ENCODE measurements around the gene HIF1A.

The HIF1A gene

DNA sequence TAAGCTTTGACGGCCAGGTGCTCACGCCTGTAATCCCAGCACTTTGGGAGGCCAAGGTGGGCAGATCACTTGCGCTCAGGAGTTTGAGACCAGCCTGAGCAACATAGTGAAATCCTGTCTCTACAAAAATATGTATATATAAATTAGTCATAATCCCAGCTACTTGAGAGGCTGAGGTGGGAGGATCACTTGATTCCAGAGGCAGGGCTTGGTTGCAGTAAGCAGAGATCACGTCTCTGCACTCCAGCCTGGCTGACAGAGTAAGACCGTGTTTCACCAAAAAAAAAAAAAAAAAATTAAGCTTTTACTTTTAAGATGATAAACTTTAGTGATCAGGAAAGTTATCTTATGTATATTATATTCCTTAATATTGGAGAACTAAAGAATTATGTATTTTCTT lies 48.9 kb downstream of the HIF1A start:
- in situ Hi-C loops (cut with HindIII; ENCODE audit: low sequenced_read_pairs), result loop anchor here (25.0 kb wide), 1 partner anchor 282 kb away; no protein-coding TSS in a partner anchor

DNA sequence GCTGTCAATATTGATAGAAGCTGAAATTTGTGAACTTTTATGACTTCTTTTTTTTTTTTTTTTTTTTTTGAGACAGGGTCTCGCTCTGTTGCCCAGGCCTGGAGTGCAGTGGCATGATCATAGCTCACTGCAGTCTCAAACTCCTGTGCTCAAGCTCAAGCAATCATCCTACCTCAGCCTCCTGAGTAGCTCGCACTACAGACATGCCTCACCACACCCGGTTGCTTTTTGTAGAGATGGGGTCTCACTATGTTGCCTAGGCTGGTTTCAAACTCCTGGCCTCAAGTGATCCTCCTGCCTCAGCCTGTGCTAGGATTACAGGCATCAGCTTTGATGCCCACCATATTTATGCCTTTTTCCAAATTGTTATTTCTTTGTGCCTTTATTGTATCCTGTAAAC lies 51.0 kb downstream of the HIF1A start:
- in situ Hi-C loops (cut with HindIII; ENCODE audit: low sequenced_read_pairs), result loop anchor here (25.0 kb wide), 1 partner anchor 284 kb away; no protein-coding TSS in a partner anchor

DNA sequence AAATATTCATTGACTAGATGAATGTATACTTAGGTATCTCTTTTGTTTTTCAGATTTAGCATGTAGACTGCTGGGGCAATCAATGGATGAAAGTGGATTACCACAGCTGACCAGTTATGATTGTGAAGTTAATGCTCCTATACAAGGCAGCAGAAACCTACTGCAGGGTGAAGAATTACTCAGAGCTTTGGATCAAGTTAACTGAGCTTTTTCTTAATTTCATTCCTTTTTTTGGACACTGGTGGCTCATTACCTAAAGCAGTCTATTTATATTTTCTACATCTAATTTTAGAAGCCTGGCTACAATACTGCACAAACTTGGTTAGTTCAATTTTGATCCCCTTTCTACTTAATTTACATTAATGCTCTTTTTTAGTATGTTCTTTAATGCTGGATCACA lies 51.6 kb downstream of the HIF1A start:
- in situ Hi-C loops (cut with HindIII; ENCODE audit: low sequenced_read_pairs), result loop anchor here (25.0 kb wide), 1 partner anchor 285 kb away; no protein-coding TSS in a partner anchor

DNA sequence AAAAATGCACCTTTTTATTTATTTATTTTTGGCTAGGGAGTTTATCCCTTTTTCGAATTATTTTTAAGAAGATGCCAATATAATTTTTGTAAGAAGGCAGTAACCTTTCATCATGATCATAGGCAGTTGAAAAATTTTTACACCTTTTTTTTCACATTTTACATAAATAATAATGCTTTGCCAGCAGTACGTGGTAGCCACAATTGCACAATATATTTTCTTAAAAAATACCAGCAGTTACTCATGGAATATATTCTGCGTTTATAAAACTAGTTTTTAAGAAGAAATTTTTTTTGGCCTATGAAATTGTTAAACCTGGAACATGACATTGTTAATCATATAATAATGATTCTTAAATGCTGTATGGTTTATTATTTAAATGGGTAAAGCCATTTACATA lies 52.0 kb downstream of the HIF1A start:
- in situ Hi-C loops (cut with HindIII; ENCODE audit: low sequenced_read_pairs), result loop anchor here (25.0 kb wide), 1 partner anchor 285 kb away; no protein-coding TSS in a partner anchor

DNA sequence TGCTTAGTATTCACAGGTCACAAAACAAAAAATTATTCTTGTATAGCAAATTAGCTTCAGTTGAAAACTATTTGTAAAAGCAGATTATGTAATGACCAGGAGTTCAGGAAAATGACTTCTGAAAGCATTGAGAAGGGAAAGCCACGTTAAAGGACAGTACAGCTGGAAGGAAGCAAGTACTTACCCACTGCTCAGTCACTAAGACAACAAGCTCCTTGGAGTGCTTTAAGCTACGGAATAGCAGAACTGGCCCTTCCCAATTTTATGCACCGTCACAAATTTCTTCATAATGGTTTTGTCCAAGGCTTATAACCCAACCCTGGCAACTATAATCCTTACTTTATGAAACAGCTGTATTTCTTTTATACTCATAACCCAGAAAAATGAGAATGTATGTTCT lies 54.0 kb downstream of the HIF1A start:
- in situ Hi-C loops (cut with HindIII; ENCODE audit: low sequenced_read_pairs), result loop anchor here (25.0 kb wide), 1 partner anchor 287 kb away; no protein-coding TSS in a partner anchor

DNA sequence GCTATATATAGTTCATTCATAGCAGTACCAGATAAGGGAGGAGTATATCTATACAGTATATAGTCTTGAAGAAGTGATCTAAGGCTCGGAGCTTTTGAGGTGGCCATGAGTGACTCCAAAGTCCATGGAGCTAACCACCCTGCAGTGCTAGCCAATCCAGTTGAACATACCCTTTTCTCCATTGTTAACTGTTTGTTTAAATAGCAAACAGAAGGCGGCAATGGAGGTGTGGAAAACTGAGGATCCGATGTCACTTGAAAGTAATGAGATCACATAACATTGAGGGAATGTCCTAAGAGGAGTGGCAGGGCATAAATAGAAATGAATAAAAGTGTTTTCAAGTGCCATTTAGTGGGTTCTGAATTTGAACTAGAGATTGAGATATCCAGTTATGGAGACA lies 54.6 kb downstream of the HIF1A start:
- in situ Hi-C loops (cut with HindIII; ENCODE audit: low sequenced_read_pairs), result loop anchor here (10.0 to 25.0 kb wide), 2 partner anchors 65 to 288 kb away; partner anchors contain the start of gene SYT16

DNA sequence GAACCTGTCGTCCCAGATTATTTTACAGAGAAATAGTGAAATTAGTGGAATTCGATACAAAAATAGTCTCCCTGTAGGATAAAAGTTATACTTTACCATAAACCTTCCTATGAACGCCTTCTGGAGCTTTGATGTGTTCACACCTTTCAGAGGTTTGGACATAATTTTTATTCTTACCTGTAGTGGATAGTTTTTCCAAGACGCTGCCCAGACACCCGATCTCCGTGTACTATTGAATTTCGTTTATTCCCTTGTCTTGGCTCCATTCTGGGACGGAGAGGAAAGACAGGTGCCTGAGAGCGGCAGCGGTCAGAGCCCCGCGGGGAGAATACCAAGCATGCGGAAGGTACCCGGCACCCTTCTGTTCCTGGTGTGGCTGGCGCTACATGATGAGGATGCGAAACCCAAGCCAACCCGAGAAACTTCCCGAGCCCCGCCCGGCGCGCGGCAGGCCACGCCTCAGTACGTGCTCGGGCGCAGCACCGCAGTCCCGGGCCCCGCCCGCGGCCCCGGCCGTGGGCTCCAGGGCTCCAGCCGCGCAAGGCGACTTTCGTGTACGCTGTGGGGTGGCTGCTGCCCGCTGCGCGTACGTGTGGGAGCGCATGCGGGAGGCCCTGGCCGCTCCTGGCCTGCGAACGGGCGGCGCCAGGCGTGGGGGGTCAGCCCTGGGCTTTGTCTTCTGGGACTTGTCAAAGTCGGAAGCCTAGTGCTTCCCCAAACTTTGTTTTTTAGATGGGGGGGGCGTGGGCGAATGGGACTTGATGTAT lies 55.6 kb downstream of the HIF1A start:
- in situ Hi-C loops (cut with HindIII; ENCODE audit: low sequenced_read_pairs), result loop anchor here (10.0 kb wide), 1 partner anchor 64 kb away; the partner anchor contains the start of gene SYT16

DNA sequence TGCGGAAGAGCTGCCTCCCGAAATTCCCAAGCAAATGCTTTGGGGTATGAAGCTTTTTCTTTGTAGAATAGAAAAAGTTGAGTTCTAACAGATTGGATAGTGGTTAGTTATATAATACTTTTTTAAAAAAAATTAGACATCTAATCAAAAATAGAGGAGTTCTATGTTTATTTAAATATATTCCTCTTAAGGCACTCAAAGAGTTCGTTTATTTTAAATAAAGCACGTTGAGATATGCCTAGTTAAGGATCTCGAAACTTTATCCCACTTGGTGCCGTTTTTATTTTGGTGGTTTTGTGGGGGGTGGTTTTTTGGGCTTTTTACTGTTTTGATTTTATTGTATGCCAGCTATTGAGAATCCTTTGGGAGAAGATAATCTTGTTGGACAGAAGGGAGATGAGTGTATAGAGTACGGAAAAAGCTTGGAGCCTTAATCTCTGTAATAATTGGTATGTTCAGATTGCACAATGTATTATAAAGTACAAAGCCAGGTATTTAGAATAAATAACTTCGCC lies 56.2 kb downstream of the HIF1A start:
- in situ Hi-C loops (cut with HindIII; ENCODE audit: low sequenced_read_pairs), result loop anchor here (10.0 kb wide), 1 partner anchor 63 kb away; the partner anchor contains the start of gene SYT16

DNA sequence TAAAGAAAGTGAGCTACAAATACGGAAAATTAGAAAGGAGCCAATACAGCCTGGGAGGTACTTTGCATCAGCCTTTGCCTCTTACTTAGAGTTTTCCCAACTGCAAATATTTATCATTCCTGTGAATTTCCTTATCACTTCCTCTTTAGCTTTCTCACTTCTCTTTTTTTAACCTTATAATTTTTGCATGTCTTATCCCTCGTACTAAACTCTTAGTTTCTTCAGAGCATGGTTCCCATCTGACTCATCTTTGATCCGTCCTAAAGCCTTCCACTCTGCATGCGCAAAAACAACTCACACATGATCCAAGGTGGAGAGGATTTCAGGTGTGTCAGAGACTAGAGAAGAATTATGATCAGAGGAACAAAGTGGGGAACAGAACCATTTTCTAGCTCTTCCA lies 57.3 kb downstream of the HIF1A start:
- in situ Hi-C loops (cut with HindIII; ENCODE audit: low sequenced_read_pairs), result loop anchor here (10.0 kb wide), 1 partner anchor 62 kb away; the partner anchor contains the start of gene SYT16

DNA sequence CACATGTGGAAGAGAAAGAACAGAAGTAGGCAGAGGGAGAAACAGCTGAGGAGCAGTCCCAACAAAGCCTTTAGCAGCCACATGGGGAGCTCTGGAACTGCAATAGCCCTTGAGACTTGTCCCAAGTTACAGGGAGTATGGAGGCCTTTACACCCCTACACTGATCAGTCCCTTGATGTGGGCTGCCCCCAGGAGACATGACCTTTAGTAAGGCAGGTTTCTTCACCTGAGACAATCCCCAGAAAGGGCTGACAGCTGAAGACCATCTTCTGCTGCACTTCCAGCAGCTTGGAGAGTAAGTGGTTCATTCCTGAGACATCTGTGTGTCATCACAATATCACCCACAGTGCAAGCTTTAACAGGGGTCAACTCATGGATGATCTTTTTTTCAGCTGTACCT lies 58.3 kb downstream of the HIF1A start:
- in situ Hi-C loops (cut with HindIII; ENCODE audit: low sequenced_read_pairs), result loop anchor here (10.0 kb wide), 1 partner anchor 61 kb away; the partner anchor contains the start of gene SYT16

DNA sequence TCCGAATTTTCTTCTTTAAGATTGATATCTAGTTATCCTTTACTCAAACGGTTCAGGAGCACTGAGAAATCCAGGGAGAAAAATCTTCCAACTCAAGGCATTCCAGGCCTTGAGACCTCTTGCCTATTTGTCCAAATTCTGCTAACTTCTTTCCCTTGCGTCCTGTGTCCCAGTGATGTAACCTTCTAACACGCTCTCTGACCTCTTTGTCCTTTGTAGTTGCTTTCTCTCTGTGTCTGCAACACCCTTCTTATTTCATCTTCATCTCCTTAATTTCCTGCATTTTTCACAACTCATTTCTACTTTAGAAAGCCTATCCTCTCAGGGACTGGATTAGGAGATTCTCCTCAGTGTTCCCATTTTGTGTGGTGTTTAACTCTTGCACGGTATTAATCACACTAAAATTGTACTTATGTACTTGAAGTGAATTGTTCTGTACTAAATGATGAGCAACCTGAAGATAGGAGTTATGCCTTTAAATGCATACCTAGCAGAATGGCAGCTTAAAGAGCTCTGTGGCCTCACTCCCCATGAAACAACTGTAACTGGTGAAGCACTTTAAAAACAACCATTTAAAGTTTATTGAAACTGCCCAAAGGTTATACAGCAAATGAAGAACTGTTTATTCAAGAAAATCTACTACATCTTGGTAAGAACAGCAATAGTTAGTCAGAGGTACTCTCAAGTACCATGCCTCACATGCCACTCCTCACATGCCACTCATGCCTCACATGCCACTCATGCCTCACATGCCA lies 59.5 kb downstream of the HIF1A start:
- in situ Hi-C loops (cut with HindIII; ENCODE audit: low sequenced_read_pairs), result loop anchor here (10.0 kb wide), 1 partner anchor 60 kb away; the partner anchor contains the start of gene SYT16

DNA sequence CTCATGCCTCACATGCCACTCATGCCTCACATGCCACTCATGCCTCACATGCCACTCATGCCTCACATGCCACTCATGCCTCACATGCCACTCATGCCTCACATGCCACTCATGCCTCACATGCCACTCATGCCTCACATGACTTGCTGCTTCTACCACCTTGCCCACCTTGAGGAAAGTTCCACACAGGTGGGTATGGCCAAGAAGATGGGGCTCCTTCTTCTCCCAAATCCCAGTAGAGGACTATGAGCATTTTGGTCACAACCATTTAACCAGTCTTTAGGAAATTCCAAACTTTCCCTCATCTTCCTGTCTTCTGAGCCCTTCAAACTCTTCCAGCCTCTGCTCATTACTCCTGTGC lies 60.0 kb downstream of the HIF1A start:
- in situ Hi-C loops (cut with HindIII; ENCODE audit: low sequenced_read_pairs), result loop anchor here (10.0 kb wide), 1 partner anchor 59 kb away; the partner anchor contains the start of gene SYT16

DNA sequence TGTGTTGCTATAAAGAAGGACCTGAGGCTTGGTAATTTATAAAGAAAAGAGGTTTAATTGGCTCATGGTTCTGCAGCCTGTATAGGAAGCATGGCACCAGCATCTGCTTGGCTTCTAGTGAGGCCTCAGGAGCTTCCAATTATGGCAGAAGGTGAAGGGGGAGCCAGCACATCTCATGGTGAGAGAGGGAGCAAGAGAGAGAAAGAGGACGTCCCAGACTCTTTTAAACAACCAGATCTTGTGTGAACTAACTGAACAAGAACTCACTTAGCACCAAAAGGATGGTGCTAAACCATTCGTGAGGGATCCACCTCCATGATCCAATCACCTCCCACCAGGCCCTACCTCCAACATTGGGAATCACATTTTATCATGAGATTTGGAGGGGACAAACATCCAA lies 60.8 kb downstream of the HIF1A start:
- in situ Hi-C loops (cut with HindIII; ENCODE audit: low sequenced_read_pairs), result loop anchor here (10.0 kb wide), 1 partner anchor 59 kb away; the partner anchor contains the start of gene SYT16

DNA sequence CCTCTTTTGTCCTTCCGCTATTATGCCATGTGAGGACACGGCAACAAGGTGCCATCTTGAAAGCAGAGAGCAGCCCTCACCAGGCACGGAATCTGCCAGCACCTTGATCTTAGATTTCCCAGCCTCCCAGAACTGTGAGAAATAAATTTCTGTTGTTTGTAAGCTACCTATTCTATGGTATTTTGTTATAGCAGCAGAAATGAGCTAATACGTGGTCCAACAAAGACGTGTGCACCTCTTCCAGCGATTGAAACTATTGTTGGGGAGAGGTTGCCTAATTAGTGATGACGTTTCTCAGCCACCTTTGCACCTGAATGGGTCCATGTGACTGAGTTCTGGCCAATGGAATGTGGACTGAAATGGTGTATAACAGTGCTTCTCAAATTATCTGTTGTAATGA lies 64.6 kb downstream of the HIF1A start:
- in situ Hi-C loops (cut with HindIII; ENCODE audit: low sequenced_read_pairs), result loop anchor here (10.0 kb wide), 1 partner anchor 55 kb away; the partner anchor contains the start of gene SYT16

DNA sequence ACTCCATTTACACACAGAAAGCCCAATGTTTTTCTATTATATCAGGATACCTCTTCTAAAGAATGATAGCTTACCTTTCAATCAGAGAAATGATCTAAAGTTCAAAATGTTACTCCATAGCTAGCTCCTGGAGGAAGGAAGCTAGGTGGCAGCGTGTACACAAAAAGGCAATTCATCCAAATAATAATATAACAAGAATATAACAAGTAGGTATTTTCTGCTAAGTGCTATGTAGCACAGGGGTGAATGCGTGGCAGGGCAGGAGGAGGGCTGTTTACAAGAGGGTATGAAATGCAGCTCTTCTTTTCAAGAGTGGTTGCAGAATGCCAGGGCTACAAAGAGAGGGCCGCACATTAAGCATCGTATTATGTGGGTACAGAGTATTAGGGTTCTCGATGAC lies 66.2 kb downstream of the HIF1A start:
- in situ Hi-C loops (cut with HindIII; ENCODE audit: low sequenced_read_pairs), result no loop called here

DNA sequence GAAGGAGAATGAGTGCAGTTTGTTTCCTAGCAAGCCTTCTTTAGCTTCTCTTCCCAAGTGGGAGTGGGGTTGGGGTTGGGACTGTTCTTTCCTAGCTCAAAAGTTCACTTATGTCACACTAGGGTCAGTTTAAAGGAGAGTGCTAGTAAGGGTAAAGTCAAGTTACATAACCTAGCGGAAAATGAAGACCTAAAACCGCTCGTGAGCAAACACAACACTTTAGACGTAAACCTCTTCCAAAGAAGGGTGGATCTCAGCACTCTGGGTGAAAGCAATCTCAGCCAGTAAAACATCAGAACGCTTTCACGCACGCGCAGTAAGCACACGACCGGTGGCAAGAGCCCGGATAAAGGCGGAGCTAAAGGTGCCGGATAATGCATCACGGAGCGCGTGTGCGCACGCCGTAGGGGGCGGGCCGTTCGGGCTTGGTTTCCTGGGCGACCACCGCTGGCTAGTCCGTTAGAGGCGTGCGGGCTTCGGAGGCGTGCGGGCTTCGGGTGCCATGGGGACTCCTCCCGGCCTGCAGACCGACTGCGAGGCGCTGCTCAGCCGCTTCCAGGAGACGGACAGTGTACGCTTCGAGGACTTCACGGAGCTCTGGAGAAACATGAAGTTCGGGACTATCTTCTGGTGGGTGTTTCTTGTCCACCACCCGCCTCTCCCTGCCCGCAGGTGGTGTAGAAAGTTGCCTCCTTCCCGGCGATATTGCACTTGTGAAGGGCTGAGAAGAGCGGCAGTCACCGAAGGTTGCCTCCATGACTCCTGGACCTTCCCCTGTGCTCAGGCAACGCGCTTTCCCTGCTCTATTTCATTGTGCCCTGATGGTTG lies 66.9 kb downstream of the HIF1A start, which contains the start of gene SNAPC1:
Gene SNAPC1 (plus strand): TSS at position 462 of the 828 bp plus-strand sequence. CDS start 41 bp downstream, at position 503.
- in situ Hi-C loops (cut with HindIII; ENCODE audit: low sequenced_read_pairs), result no loop called here

DNA sequence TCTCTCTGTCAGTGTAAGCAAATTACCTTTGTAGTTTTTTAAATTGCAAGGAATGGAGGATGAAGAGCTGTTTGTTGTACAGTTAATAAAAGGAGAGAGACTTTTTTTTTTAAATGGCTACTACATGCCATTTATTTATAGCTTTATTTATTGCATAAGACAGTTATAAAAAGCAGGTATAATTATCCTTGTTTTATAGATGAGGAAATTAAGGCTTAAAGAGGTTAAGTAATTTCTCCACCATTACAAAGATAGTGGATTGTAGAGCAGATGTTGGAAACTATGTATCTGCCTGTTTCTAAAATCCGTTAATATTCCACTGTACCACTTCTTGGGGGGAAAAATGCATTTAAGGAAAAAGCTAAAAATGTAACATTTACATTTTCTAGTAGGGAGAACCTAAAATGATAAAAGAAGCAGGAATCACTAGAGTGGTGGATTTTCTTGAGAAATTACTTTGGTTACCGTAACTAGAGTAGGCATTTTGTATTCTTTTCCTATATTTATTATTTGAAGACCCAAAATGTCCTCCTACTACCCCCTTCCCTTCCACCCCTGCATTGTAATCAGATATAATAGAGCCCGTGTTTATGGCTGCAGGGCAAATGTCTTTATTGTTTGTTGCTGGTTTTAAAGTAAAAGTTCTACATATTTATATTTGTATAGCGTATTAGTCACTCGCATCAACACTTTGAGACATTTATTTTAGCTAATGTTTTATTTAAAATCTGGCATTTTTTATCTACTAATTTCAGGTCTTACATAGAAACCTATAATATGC lies 69.2 kb downstream of the HIF1A start:
- in situ Hi-C loops (cut with HindIII; ENCODE audit: low sequenced_read_pairs), result no loop called here

DNA sequence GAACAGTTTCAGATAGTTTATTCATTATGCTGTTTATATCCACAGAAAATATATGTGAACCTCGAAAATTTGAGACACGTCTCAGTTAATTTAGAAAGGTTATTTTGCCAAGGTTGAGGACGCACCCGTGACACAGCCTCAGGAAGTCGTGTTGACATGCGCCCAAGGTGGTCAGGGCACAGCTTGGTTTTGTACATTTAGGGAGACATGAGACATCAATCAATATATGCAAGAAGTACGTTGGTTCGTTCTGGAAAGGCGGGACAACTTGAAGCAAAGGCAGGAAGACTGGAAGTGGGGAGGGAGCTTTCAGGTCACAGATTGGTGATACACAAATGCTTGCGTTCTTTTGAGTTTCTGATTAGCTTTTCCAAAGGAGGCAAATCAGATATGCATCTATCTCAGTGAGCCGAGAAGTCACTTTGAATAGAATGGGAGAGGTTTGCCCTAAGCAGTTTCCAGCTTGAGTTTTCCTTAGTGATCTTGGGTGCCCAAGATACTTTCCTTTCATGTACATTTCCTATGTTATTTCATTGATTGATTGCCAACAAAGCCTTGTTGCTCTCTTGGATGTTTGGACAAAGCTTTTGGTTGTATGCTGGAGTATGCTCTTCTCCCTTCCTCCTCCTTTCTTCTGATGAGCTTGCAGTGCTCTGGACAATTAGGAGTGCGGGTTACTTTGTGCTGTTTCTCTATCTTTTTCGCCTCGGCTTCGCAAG lies 70.1 kb downstream of the HIF1A start:
- in situ Hi-C loops (cut with HindIII; ENCODE audit: low sequenced_read_pairs), result no loop called here

DNA sequence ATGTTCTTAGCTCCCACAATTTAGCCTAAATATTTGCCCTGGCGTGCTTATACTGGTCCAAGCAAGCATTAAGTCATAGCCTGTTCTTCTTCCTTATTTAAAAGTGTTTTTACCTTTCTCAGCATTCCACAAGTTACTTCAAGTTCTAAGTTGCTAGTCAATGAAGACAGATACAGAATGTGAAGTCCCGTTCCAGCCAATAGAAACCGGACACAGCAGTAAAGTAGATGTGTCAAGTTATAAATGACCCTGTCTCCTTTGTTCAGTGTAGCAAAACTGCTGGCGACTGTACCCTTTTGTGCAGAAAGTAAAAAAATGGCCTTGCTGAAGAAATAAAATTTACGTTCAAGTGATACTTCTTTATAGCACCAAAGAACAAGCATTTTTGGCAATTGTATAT lies 70.8 kb downstream of the HIF1A start:
- in situ Hi-C loops (cut with HindIII; ENCODE audit: low sequenced_read_pairs), result no loop called here

Measured in endothelial cell of hepatic sinusoid (primary cell).